Measurements from ENCODE around the gene SNX8. TPM values are rescaled to one million over a fixed set of nuclear protein-coding genes. Genes with fewer than 3 reads are reported as not detected.

SNX8 gene
- total RNA-seq, 1 donor from 2014 or later = 8.3 TPM

DNA sequence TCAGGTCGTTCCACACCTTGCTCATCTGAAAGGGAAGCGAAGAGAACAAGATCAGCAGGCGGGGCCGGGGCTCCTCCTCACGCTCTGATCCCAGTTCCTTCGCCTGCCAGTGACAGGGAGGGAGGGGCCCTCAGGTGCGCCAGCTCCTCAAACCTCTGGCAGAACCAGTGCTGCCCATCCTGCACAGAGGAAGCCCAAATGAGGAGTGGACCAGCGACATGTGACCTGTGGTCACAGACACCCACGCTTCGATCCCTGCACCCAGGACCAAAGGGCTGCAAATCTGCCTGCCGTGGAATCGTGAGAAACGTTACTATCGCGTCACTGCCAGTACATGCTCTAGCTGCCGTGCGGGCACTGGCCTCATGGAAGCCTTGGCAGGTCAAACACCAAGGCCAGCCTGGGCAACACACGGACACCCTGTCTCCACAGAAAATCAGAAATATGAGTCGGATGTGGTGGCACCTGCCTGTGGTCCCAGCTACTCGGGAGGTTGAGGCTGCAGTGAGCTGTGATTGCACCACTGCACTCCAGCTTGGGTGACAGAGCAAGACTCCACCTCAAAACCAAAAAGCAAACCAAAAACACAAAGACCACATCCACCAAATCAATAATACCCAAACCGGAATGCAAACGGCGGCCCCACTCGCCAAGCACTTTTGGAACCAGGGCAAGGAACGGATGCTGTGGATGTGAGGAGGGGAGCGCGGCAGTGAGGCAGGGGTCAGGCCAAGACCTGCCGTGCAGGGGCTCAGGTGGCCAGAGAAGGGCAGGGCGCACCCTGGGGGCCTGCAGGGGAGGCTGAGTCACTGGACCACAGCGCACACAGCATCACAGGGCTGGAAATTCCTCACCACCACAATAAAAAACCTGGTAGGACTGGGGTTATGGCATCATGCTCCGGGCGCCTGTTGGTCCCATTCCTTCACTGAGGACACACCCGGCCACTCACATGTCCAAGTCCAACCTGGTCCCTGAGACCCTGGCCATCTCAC, 58.8 kb downstream of the SNX8 start:
- Histone ChIP-seq H3K9me3 (no peaks in the 10 kb centered on the region), H3K27me3 (no peaks in the 10 kb centered on the region), H3K27ac (no peak overlapping the region), H3K4me3 (no peak overlapping the region), H3K36me3 (peaks cover 0 to 22% of the 10 kb centered on the region in 2 donors), H3K4me1 (no peaks in the 10 kb centered on the region)
- no peak for TF ChIP-seq POLR2AphosphoS5 (IDR thresholded peaks at IDR 0.05; ENCODE audit: insufficient read depth in 1 of 2, low read depth in 1 of 2)
- intact Hi-C loops (cut with DNase I) = no loop called here
- DNase-seq (ENCODE audit: extremely low spot score in 2 of 2) = no peak

DNA sequence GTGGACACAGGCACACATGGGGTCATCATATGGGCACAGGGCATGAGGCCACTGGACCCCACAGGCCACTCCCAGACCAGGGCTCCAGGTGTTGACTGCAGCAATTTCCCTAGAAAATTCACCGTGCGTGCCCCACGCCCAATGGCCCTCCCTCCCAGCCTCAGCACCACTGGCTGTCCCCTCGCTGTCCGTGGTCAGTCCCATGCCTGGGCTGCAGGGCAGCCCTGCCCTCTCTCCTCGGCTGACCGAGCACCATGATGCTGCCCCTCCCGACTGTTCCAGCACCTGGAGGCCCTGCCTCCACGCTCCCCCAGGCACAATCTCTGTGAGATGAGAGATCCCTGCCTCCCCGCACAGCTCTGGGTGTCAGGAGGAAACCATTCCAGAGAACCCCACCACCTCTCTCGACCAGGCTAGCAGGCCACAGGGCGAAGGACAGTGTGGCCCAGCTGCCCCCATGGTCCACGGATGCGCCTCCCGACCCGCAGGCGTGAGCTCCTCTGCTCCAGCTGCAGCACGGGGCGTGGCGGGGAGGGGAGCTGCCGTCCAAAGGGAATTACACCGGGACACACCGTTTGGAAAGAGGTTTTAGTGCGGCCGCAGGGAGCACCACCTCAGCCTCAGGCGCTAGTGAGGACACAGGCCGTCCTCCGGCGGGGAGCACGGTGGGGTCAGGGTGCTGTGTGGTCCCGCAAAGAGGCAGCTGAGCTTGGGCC, 59.7 kb downstream of the SNX8 start:
- intact Hi-C loops (cut with DNase I) = no loop called here
- no peaks in the 10 kb centered on the region for H3K9me3 ChIP-seq
- no peak overlapping the region for H3K27ac ChIP-seq
- H3K4me1 ChIP-seq = no peaks in the 10 kb centered on the region
- TF ChIP-seq, protein P1, sequence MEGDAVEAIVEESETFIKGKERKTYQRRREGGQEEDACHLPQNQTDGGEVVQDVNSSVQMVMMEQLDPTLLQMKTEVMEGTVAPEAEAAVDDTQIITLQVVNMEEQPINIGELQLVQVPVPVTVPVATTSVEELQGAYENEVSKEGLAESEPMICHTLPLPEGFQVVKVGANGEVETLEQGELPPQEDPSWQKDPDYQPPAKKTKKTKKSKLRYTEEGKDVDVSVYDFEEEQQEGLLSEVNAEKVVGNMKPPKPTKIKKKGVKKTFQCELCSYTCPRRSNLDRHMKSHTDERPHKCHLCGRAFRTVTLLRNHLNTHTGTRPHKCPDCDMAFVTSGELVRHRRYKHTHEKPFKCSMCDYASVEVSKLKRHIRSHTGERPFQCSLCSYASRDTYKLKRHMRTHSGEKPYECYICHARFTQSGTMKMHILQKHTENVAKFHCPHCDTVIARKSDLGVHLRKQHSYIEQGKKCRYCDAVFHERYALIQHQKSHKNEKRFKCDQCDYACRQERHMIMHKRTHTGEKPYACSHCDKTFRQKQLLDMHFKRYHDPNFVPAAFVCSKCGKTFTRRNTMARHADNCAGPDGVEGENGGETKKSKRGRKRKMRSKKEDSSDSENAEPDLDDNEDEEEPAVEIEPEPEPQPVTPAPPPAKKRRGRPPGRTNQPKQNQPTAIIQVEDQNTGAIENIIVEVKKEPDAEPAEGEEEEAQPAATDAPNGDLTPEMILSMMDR (IDR thresholded peaks at IDR 0.05) = no peak
- peaks cover 0 to 22% of the 10 kb centered on the region in 2 donors for H3K36me3 ChIP-seq
- no peak overlapping the region for H3K4me3 ChIP-seq
- no peak for DNase-seq (ENCODE audit: extremely low spot score in 2 of 2)
- H3K27me3 ChIP-seq = no peaks in the 10 kb centered on the region

DNA sequence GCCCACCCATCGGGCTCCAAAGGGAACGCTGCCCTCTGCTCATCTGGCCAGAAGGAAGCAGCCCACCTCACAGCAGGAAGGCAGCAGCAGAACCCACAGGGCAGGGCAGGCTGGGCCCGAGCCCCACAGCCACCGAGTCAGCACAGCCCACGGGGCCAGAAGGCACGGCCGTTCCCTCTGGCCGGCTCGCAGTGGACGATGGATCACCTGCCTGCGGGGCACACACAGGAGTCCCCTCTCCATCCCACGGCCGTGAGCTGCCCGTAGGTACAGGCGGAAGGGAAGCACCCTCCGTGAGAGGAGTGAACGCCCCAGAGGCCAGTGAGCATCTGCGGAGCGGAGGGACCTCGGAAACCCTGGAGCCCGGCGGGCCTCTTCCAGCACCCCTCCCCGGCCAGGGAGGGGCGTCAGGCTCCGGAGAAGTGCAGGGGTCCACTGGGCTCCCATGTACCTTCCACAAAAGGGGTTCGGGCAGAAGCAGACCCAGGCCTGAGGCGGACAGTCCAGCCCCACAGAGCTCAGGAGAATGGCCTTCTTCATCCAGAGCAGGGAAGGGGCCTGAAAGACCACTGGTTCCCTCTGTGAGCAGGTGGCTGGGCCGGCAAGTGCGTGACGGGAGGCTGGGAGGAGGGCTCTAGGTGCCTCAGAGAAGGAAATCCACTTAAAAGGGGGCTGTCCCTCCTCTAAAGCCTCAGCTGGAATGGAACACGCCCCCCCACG, 60.6 kb downstream of the SNX8 start:
- Histone ChIP-seq H3K27me3 (no peaks in the 10 kb centered on the region), H3K27ac (no peak overlapping the region), H3K9me3 (no peaks in the 10 kb centered on the region), H3K4me3 (no peak overlapping the region), H3K36me3 (peaks cover 0 to 22% of the 10 kb centered on the region in 2 donors), H3K4me1 (peaks cover 9% of the 10 kb centered on the region)
- no peak for TF ChIP-seq POLR2AphosphoS5 (IDR thresholded peaks at IDR 0.05; ENCODE audit: insufficient read depth in 1 of 2, low read depth in 1 of 2)
- no peak for TF ChIP-seq POLR2A (IDR thresholded peaks at IDR 0.05)
- TF ChIP-seq, protein P1 (IDR thresholded peaks at IDR 0.05) = no peak
- DNase-seq (ENCODE audit: extremely low spot score in 2 of 2) = no peak
- intact Hi-C loops (cut with DNase I) = no loop called here

DNA sequence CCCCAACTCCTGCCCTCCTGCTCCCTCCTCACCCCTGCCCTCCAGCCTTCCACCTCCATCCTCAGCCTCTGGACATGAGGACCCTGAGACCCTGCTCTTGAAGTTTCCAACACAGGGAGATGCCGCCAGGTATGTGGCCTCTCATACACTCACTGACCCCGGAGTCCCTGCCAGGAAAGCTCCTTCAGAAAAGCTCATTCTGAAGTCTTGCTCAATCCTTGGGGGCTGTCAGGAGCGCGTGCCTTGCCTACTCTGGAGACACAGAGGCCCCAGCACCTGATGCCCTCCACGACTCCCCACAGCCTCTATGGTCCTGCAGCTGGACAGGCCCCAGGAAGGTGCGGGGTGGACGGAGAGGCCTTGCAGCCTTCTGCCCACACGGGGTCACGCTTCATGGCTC, 61.2 kb downstream of the SNX8 start:
- no peak for DNase-seq (ENCODE audit: extremely low spot score in 2 of 2)
- Histone ChIP-seq H3K36me3 (peaks cover 0 to 22% of the 10 kb centered on the region in 2 donors), H3K9me3 (no peaks in the 10 kb centered on the region), H3K4me1 (peaks cover 12% of the 10 kb centered on the region), H3K4me3 (no peak overlapping the region), H3K27ac (no peak overlapping the region), H3K27me3 (no peaks in the 10 kb centered on the region)
- TF ChIP-seq, protein P1 (IDR thresholded peaks at IDR 0.05) = no peak
- TF ChIP-seq POLR2AphosphoS5 (IDR thresholded peaks at IDR 0.05; ENCODE audit: insufficient read depth in 1 of 2, low read depth in 1 of 2) (no peak), POLR2A (IDR thresholded peaks at IDR 0.05) (no peak)
- intact Hi-C loops (cut with DNase I) = no loop called here

All from vagina (tissue), 2 donors.